MCF 10A (cell line): ENCODE results near the gene CES1. TPM values are rescaled to one million over a fixed set of nuclear protein-coding genes. Genes with fewer than 3 reads are reported as not detected.

Experiments used
- BruUV-seq: library from RNA; stranded (reverse); fragments of 400-500 nt; replicated peaks from 2 replicates; lab custom pipeline; 2021; lab: Mats Ljungman, UMichigan
- CTCF ChIA-PET: fragments of 300-600 bp; sonication (Branson Sonifier 250); formaldehyde crosslinking; extraction: SDS; loops from one replicate; lab custom pipeline; 2021; ENCODE audit warnings: antibody characterized with exemption, inconsistent platforms; lab: Yijun Ruan, JAX
- POLR2A ChIA-PET: fragments of 300-600, 350-650 bp; sonication (Branson Sonifier 250); formaldehyde crosslinking; extraction: SDS; loops from one replicate; lab custom pipeline; 2020; ENCODE audit warnings: antibody characterized with exemption, inconsistent platforms; lab: Yijun Ruan, JAX
- DNase-seq: peaks from one replicate; pipeline ENCODE4 v3.0.0-alpha.2; 2018; ENCODE audit not compliant: unreplicated experiment
- H3K27ac Mint-ChIP-seq: one replicate; pipeline ENCODE4 v1.8.0; 2022; ENCODE audit warnings: mild to moderate bottlenecking, low read depth, mixed read lengths; ENCODE audit not compliant: unreplicated experiment
- H3K27me3 Mint-ChIP-seq: one replicate; pipeline ENCODE4 v1.8.0; 2022; ENCODE audit warnings: mixed read lengths; ENCODE audit not compliant: insufficient read depth, unreplicated experiment
- H3K36me3 Mint-ChIP-seq: one replicate; pipeline ENCODE4 v1.8.0; 2022; ENCODE audit warnings: mild to moderate bottlenecking, moderate library complexity, mixed read lengths; ENCODE audit not compliant: insufficient read depth, unreplicated experiment
- H3K4me1 Mint-ChIP-seq: one replicate; pipeline ENCODE4 v1.8.0; 2022; ENCODE audit warnings: mixed read lengths; ENCODE audit not compliant: insufficient read depth, unreplicated experiment
- H3K4me3 Mint-ChIP-seq: one replicate; pipeline ENCODE4 v1.8.0; 2022; ENCODE audit warnings: mild to moderate bottlenecking, moderate library complexity, mixed read lengths; ENCODE audit not compliant: unreplicated experiment
- H3K9me3 Mint-ChIP-seq: one replicate; pipeline ENCODE4 v1.8.0; 2022; ENCODE audit warnings: mixed read lengths; ENCODE audit not compliant: unreplicated experiment
- intact Hi-C: fragments of 100-400 bp; cut with micrococcal nuclease; formaldehyde crosslinking; loops from 2 replicates; pipeline ENCODE4 v1.14.1; 2022
- total RNA-seq: library from RNA; stranded (reverse); gene quantifications from 2 replicates; pipeline ENCODE4 v1.2.3, GENCODE V29; 2022
- TF ChIP-seq, protein P1 (sequence below): fragments of 200-600 bp; IDR thresholded peaks from one replicate; pipeline ENCODE4 v1.8.0; 2022; ENCODE audit warnings: antibody characterized with exemption, mild to moderate bottlenecking; ENCODE audit not compliant: unreplicated experiment

The CES1 gene
- total RNA-seq, 1 experiment from 2014 or later, result not detected

DNA sequence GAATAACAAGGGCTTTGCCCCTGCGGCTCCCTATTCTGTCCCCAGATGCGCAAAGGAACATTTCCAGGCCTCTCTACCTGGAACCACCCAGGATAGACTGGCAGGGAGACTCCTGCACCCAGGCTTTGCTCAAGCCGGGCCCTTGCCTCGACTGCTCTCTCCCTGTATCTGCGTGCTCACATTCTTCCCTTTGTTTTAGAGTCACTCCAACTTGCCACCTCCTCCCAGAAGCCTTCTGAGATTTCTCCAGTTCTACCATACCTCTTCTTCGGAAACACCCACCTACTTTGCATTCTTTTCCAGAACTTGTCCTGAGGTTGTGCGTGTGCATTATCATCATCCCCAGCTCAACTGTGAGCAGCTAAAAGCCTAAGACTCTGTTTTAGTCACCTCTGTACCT, 39.2 kb upstream of the CES1 start:
- Mint-ChIP-seq H3K4me1 (no peaks in the 10 kb centered on the region), H3K4me3 (no peak overlapping the region), H3K36me3 (no peaks in the 10 kb centered on the region), H3K9me3 (no peaks in the 10 kb centered on the region), H3K27ac (no peak overlapping the region), H3K27me3 (peaks cover 44% of the 10 kb centered on the region)
- no TSS peak for BruUV-seq
- DNase-seq, result no peak
- CTCF ChIA-PET, result interaction anchor here (1.0 to 2.0 kb wide), 3 partner anchors 9 to 446 kb away, joined by 3 to 7 read pairs (median 4); no protein-coding TSS in a partner anchor
- TF ChIP-seq, protein P1, sequence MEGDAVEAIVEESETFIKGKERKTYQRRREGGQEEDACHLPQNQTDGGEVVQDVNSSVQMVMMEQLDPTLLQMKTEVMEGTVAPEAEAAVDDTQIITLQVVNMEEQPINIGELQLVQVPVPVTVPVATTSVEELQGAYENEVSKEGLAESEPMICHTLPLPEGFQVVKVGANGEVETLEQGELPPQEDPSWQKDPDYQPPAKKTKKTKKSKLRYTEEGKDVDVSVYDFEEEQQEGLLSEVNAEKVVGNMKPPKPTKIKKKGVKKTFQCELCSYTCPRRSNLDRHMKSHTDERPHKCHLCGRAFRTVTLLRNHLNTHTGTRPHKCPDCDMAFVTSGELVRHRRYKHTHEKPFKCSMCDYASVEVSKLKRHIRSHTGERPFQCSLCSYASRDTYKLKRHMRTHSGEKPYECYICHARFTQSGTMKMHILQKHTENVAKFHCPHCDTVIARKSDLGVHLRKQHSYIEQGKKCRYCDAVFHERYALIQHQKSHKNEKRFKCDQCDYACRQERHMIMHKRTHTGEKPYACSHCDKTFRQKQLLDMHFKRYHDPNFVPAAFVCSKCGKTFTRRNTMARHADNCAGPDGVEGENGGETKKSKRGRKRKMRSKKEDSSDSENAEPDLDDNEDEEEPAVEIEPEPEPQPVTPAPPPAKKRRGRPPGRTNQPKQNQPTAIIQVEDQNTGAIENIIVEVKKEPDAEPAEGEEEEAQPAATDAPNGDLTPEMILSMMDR, result no peak
- intact Hi-C loops, result no loop called here
- POLR2A ChIA-PET, result no interaction called here

DNA sequence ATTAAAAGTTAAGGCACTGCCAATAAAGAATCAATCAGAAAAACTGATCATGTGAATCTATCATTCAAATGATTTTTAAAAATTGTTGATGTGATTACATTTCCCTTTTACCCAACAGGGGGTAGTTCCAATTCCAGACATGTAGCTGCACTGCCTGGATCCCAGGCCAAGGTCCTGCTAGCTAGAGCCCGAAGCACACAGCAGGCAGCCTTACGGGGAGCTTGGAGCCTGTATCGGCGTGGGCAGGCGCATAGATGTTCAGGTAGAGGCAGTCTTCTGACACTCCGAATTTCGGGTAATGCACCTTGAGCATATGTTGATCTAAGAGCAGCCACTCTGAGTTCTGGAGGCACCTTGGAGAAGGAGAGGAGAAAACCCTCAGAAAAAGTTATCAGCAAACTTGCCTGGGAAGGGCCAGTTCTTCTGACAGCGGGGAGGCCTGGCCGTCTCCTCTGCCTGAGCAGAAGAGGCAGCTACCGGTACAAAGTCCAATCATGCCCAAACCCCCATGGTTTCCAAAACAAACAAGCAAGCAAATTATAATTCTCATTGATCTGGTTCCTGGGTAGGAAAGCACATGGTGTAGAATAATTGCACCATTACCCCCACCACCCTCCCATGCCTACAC, 38.6 kb upstream of the CES1 start:
- intact Hi-C loops, result no loop called here
- TF ChIP-seq, protein P1, result no peak
- no peaks in the 10 kb centered on the region for H3K36me3 Mint-ChIP-seq
- ChIA-PET CTCF (interaction anchor here (2.0 kb wide), 1 partner anchor 170 kb away, joined by 7 read pairs; no protein-coding TSS in a partner anchor), POLR2A (no interaction called here)
- H3K9me3 Mint-ChIP-seq, result no peaks in the 10 kb centered on the region
- no peak overlapping the region for H3K27ac Mint-ChIP-seq
- H3K27me3 Mint-ChIP-seq, result peaks cover 39% of the 10 kb centered on the region
- no peaks in the 10 kb centered on the region for H3K4me1 Mint-ChIP-seq
- BruUV-seq, result no TSS peak
- no peak for DNase-seq
- H3K4me3 Mint-ChIP-seq, result no peak overlapping the region

DNA sequence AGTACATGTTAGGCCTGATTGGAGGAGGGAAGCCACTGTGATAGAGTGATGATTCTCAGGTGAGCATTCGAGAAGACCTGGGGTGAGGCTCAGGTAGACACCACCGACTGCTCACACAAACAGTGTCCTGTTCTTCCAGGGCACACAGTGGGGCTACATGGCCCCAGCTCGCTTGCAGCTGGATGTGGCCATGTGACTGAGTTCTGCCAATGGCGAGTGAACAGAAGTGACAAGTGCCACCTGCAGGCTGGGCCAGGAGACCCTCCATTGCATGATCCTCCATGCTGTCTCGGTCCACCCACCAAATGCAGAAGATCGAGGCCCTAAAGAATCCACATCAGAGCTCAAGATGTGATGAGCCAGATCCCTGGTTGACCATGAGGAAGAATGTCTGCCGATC, 36.1 kb upstream of the CES1 start:
- intact Hi-C loops, result no loop called here
- Mint-ChIP-seq H3K36me3 (no peaks in the 10 kb centered on the region), H3K9me3 (no peaks in the 10 kb centered on the region), H3K27ac (no peak overlapping the region), H3K4me3 (no peak overlapping the region), H3K27me3 (peaks cover 21% of the 10 kb centered on the region), H3K4me1 (no peaks in the 10 kb centered on the region)
- TF ChIP-seq, protein P1, result no peak
- CTCF ChIA-PET, result no interaction called here
- POLR2A ChIA-PET, result no interaction called here
- BruUV-seq, result no TSS peak
- DNase-seq, result no peak

DNA sequence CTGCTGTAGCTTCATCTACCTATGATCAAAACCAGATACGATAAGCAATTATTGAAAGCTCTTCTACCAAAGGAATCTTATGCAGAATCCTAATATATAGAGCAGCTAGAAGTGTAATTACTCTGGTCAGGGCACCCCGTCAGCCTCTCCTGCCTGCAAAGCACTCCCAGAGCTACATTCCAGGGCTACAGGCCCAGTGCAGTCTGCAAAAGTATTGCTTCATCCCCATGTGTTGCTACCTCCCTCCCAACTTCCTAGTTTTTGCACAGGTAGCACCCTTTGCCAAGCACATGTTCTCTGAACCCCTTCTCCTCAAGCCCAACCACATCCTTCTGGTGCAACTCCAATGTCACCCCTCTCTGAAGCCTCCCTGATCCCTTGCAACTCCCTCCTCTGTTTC, 35.2 kb upstream of the CES1 start:
- no peak overlapping the region for H3K4me3 Mint-ChIP-seq
- H3K27me3 Mint-ChIP-seq, result peaks cover 21% of the 10 kb centered on the region
- TF ChIP-seq, protein P1, result no peak
- ChIA-PET CTCF (interaction anchor here (0.9 kb wide), 1 partner anchor 156 kb away, joined by 3 read pairs; no protein-coding TSS in a partner anchor), POLR2A (no interaction called here)
- DNase-seq, result no peak
- intact Hi-C loops, result no loop called here
- H3K4me1 Mint-ChIP-seq, result no peaks in the 10 kb centered on the region
- no peaks in the 10 kb centered on the region for H3K9me3 Mint-ChIP-seq
- no TSS peak for BruUV-seq
- H3K27ac Mint-ChIP-seq, result no peak overlapping the region
- H3K36me3 Mint-ChIP-seq, result no peaks in the 10 kb centered on the region
